ENCODE results near the gene FICD.
"Not testable (repeated sequence)": the region's sequence is repeated elsewhere in the genome, so short reads cannot be mapped to it uniquely, and the experiment has no call there.

Gene FICD

GRCh38 chr12:108538616-108539195, 23.6 kb downstream of the FICD start:
- no peak for DNase-seq

GRCh38 chr12:108542320-108542719, 27.2 kb downstream of the FICD start:
- no peak for DNase-seq

- no peak for DNase-seq
Observed at GRCh38 chr12:108543652-108544051, 28.6 kb downstream of the FICD start.

GRCh38 chr12:108547686-108548085, 32.6 kb downstream of the FICD start:
- DNase-seq, result no peak

- no peak for DNase-seq
Observed at GRCh38 chr12:108548954-108549521, 34.0 kb downstream of the FICD start.

GRCh38 chr12:108551535-108551934, 36.5 kb downstream of the FICD start:
- no peak for DNase-seq

- no peak for DNase-seq
Observed at GRCh38 chr12:108553799-108554198, 38.7 kb downstream of the FICD start.

GRCh38 chr12:108555383-108555782, 40.3 kb downstream of the FICD start:
- DNase-seq, result not testable (repeated sequence)

GRCh38 chr12:108559007-108559655, 44.1 kb downstream of the FICD start:
- DNase-seq, result no peak

GRCh38 chr12:108559748-108560147, 44.7 kb downstream of the FICD start:
- no peak for DNase-seq

- DNase-seq, result no peak
Observed at GRCh38 chr12:108560321-108560721, 45.2 kb downstream of the FICD start.

GRCh38 chr12:108560752-108561719, 46.0 kb downstream of the FICD start, which contains the start of gene SART3:
SART3 (minus strand) TSS chr12:108561173; CDS start chr12:108561154, 19 bp downstream.
- peak; percentile 91 for DNase-seq

- no peak for DNase-seq
Observed at GRCh38 chr12:108561852-108562347, 46.8 kb downstream of the FICD start.

GRCh38 chr12:108562348-108563135, 47.5 kb downstream of the FICD start, which contains the start of gene ISCU:
ISCU (plus strand) TSS chr12:108562596; CDS start chr12:108562623, 27 bp downstream.
- DNase-seq, result peak; percentile 100

- peak; percentile 89 for DNase-seq
Observed at GRCh38 chr12:108563136-108563803, 48.2 kb downstream of the FICD start.

GRCh38 chr12:108563804-108564151, 48.7 kb downstream of the FICD start:
- DNase-seq, result no peak

- DNase-seq, result no peak
Observed at GRCh38 chr12:108564724-108565123, 49.6 kb downstream of the FICD start.

GRCh38 chr12:108565146-108565545, 50.1 kb downstream of the FICD start:
- peak; percentile 17 for DNase-seq

- peak; percentile 69 for DNase-seq
Observed at GRCh38 chr12:108565976-108566375, 50.9 kb downstream of the FICD start.

- peak; percentile 53 for DNase-seq
Observed at GRCh38 chr12:108566452-108566851, 51.4 kb downstream of the FICD start.

Measured in activated CD8-positive, alpha-beta memory T cell treated with anti-CD3 and anti-CD28 coated beads for 24 hours (primary cell).